CD4-positive, alpha-beta T cell treated with Interleukin-6 at 100 ng/mL for 8 hours (primary cell): ENCODE measurements around the gene FCRL5.

Source experiments
- DNase-seq: peaks from one replicate; pipeline ENCODE4 v3.0.0-alpha.2; 2020; ENCODE audit warnings: mixed read lengths, low spot score

Gene FCRL5

DNA sequence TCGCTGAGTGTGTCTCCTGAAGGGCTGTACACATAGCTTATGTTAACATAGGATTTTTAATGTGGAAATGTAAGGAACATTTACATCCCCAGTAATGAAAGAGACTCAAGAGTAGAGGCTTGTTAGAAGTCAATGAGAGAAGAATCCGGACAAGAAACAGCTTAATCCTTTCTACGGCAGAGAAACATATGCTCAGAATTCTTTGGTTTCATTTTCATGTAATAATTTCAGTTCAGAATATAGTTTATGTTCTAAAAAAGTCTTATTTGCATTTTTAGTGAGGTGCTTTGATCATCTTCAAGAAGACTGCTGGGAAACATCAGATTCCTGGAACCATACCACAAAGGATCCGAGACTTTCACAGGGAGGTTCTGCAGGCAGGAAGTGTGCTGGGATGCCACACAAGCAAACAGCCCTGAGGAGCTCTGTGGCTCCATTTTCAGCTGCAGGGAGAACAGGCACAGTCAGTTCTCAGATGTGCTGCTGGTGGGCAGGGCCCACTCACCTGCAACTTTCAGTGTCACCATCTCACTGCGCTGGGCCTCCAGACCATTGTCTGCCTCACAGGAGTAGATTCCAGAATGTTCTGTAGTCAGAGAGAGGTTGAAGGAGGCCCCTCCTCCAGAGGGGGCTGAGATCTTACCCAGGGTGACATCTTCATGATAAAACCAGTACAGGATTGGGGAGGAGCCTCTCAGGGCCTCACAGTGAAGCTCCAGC lies 28.4 kb downstream of the FCRL5 start:
- DNase-seq, result no peak

DNA sequence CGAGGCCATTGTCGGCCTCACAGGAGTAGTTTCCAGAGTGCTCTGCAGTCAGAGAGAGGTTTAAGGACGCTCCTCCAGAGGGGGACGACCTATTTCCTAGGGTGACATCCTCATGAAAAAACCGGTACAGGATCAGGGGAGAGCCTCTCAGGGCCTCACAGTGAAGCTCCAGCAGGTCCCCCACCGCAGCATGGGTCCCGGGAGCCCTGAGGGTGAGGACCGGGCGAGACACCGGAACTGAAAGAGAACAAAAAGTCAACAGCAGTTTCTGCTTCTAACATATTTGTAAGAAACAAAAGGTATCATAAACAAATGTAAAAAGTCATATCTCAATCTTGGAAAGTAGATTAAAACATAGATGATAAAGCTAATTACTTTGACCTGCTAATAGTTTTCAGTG lies 31.3 kb downstream of the FCRL5 start:
- no peak for DNase-seq

DNA sequence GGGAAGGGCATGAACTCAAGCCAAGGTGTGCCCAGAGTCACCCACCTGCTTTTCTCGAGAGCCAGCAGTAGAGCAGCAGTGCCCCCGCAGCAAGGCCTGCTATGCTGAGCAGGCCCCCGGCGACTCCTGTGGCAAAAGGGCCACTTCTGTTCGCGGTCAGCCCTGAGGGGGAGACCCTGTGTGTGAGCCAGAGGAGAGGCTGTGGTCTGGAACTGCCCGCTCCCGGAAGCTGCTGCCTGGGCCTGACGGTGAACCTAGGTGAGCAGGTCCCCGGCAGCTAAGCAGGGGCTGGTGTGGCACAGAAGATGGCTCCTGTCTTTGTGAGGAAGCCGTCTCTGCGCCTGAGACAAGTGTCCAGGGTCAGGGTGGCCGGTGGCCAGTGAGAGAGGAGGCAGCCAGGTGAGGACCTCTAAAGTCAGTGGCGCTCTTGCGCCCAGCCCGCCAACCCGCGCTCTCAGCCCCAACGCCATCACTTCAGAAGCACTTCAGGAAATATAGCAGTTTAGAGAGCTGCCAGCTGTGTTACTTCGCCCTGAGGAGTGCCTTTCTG lies 31.9 kb downstream of the FCRL5 start:
- no peak for DNase-seq

DNA sequence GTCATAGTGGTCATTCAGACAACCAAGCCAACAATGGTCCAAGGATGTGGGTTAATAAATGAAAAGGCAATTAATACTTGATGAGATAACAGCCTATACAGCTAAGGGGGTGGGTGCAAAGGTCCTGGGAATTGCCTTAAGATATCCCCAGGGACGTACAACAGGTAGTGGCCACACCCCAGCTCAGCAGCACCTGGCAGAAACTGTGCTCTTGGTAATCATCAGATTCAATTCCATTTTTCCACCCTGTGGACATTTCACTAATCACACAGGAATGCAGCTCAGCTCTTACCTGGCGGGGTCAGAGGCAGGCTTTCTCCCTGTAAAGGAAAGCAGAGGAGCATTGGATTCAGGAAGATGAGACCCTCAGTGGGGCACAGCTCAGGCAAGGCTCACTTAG lies 32.9 kb downstream of the FCRL5 start:
- DNase-seq, result no peak

DNA sequence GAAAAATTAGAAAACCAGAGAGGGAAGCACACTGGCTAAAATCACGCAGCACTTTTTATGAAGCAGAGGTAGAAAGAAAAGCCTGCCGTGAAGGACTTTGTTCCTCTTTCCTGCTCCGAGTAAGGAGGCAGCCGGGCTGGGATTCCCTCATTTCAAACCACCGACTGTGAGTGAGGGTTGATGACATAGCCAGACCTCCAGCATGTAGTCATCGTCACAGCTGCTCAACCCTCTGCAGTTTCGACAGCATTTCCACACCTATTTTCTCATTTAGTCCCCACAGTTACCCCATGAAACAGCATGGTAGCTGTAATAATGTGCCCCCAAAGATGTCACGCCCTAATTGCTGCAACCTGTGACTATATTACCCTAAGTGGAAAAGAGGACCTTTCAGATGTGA lies 35.3 kb downstream of the FCRL5 start:
- no peak for DNase-seq

DNA sequence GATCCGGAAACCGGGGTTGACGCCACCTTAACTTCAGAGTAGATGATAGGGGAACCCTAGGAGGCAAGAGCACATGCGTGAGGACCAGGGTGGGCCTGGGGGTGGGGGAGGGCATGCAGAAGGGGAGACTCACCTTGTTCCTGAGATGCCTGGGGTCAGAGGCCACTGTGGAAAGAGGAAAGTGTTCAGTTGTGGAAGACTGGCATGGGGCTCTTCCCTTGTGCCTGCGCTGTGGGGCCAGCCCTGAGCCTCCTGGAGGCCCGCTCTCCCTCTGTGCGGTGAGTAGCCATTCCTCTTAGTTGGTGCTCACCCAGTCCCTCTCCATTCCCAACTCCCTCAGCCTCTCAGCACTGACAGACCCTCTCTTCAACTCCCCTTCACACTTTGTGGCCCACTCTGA lies 36.6 kb downstream of the FCRL5 start:
- DNase-seq, result no peak

DNA sequence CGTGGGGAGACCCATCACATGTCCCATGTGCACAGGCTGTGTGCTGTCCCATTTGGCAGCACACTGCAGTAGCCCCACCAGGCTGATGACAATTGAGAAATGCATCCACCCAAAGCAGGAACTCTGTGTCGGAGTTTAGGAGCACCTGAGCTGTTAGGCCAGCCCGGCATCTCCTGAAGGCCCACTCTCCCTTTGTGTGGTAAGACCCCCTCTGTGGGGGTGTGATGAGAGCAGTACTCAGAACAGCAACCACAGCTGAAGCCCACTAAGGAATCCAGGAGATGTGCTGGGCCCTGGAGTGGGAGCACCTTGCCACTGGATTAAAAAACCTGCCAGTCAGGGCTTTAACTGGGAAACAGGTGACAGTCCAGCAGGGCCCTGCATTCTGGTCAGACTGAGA lies 37.2 kb downstream of the FCRL5 start:
- no peak for DNase-seq

DNA sequence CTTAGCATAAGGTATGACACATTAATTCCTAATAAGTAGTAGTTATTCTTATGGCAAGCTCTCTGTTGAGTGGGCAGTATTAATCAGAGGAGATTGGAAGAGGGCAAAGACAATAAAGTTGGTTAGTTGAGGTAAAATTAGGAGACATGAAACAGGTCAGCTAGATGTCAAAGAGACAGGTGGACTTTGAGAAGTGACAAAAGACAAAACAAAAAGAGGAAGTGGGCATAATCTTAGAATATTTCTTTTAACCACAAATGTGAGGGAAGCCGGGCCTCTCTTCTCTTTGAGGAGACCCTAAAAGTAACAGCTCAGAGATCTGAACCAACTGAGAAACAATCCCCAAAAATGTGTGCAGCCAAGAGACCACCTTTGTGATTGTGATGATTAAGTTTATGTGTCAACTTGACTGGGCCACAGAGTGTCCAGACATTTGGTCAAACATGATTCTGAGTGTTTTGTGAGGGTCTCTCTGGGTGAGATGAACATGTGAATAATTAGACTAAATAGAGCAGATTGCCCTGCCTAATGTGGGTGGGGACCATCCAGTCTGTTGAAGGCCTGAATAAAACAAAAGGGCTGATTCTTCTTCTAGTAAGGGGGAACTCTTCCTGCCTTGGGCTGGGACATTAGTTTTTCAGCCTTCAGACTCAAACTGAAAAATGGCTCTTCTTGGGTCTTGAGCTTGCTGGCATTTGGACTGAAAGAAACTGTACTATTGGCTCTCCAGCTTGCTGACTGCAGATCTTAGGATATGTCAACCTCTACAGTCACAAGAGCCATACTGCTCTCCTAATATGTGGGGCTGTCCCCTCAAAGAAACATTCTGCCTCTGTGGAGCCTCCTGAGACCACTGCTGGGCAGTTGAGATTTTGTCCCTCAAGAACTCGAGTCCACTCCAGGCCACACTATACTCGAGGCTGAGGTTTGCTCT lies 40.0 kb downstream of the FCRL5 start:
- DNase-seq, result no peak

DNA sequence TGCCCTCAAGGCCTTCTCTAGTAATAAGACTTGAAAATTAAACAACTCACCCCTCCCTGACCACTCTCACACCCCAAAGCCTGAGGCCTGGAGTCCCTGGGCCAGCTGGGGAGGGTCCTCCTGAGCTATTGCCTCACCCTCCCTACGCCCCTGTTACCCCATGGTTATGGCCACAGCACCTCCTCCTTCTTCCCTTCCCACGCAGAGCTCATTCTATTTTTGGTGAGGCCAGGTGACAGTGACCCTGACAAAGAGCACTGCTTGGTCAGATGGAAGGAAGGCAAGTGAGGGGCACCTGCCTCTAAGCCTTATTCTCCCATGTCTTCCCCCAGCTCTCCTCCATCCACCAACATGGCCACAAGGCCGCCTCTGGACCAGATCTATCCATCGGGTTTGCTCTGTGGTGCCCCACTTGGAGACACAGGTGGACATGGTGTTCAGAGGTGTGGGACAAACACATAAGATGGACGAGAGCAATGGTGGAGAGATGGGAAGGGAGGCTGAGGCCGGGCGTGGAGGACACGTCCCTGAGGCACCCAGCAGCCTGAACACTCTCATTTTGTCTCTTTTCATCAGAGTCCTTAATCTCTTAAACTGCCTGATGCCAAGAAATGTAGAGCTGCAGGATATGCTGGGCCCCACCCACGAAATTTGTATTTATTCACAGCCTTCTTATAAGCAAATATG lies 42.6 kb downstream of the FCRL5 start:
- DNase-seq, result no peak

DNA sequence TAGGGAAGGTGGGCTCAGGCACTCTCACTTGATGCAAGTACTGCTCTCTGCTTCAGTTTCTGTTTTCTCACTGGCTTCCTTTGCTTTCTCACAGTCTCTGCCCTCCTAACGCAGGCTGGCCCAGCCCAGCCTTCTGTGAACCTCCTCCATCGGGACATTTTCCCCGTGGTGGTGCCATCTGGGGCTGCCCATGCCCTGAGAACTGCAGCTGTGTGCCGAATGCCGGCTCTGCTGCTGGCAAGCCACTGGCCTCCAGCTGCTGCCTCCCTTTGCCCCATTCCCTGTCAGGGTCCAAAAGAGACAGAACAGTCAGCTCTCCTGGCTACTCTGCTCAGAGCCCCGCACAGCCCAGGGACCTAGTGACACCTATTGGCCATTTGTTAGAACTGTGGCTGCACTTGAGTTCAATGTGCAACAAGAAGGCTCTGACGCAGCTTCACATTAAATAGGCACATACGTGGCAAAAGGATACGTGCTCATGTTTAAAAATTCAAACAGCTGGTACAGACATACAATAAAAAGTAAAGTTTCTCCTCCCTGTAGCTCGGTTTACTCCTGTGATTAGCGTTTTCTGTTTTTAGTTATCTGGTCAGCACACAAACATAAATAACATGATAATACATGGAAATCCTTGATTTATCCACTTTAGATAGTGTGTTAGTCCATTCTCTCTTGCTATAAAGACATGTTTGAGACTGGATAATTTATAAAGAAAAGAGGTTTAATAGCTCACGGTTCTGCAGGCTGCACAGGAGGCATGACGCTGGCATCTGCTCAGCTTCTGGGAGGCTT lies 46.6 kb downstream of the FCRL5 start:
- DNase-seq, result peak; percentile 11

DNA sequence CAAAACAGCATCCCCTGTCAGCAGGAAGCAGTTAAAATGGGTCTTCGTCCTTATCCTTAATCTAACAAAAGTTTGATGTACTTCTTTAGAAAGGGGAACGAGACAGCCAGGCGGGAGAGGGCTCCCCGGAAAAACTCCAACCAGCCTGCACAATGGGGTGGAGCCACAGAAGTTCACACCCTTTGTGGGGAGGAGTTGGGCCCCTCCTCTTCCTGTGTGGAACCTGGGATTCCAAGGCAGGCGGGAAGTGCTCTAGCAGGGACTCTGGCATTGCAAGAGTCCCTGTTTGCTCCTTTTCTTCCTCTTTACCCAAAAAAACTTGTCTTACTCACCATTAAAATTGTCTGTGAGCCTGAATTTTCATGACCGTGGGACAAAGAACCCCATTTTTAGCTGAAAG lies 47.7 kb downstream of the FCRL5 start:
- no peak for DNase-seq

DNA sequence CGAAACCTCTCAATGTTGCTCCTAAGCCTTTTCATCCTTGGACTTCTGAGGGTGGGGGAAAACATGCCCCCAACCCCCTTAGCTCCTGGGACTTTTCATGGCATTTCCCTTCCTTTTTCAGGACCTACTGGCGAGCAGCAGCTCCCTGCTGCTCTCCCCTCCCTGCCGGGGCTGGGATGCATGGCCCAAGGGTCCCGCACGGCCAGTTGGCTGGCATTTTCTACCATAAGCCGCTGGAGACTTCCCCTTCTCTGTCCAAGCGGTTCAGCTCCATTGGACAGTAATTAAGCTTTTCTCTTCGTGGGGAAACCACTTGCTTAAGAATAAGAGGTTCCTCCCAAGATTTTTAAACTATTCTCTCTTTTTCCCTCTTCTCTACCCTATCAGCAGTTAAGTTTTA lies 52.8 kb downstream of the FCRL5 start:
- no peak for DNase-seq

DNA sequence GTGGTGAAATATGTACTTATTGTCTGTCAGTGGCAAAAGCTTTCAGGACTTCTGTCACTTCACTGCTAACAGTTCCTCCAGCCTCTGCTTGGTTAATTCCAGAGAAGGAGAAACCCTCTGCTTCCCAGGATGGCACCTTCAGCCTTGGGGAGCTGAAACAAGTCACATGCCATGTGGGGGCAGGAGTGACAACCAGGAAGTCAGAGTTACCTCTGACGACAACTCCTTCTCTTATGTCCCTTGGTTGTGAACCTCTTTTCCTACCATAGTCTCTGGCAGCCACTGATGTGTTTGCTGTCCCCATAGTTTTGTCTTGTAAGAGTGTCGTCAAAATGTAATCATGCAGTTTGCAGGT lies 53.6 kb downstream of the FCRL5 start:
- no peak for DNase-seq

DNA sequence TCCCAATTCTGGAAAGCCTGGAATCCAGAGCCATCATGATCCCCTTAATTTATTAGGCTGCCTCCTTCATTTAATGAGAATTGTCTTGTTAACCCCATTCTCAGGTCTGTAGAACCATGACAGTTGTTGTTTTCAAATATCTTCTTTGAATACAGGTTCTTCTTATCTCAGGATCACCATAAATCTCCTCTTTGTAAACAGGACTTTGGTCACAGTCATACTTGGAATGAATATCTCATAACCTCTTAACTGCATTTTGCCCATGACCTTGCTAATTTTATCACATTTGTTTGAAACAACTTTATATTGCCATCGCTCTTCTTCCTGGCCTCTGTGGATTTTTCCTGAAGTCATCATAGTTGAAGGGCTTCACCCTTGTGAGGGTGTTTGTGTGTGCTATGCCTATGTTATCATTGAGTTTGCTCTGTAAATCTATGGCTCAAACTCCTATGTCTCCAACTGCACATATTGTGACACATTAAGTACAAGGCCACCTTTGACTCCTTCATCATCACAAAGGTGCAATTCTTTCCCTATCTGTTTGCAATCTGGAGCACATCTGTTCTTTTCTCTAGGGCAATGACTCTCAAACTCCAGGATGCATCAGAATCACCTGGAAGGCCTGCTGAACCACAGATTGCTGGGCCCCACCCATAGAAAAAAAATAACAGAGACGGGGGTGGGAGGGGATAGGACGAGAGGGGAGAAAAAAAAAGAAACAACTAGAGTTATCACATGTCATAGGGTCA lies 54.2 kb downstream of the FCRL5 start:
- DNase-seq, result no peak

DNA sequence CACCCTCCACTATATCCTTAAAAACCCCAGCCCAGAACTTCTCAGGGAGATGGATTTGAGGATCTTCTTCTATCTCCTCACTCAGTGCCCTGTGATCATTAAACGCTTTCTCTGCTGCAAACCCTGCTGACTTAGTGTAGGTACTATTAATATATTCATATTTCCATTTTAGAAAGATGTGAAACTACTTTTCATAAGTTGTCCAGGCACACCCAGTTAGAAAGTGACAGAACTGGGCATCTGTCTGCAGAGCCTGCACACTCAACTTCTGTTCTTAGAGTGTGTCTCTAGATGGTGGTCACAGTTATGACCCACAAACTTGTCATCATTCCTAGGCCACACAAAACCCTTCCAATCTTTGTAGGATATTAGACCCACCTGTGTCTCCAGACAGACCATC lies 55.0 kb downstream of the FCRL5 start:
- DNase-seq, result no peak

DNA sequence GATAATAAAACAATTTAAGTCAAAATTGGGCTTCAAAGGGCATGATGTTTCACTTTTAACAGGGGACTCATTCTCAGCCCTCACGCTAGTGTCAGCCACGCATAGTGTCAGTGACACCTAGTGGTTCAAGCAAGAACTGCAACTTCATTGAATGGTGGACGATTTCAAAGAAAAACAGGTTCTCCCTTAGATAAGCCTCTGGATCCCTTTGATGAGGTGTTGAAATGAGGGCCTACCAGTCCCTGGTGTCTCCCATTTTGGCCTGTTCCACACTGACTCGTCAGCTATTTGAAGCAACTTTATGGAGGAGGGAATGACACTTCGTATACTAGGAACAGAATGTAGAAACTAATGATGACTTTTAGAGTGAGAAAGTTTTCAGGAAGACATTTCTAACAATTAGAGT lies 56.2 kb downstream of the FCRL5 start:
- DNase-seq, result peak; percentile 22

DNA sequence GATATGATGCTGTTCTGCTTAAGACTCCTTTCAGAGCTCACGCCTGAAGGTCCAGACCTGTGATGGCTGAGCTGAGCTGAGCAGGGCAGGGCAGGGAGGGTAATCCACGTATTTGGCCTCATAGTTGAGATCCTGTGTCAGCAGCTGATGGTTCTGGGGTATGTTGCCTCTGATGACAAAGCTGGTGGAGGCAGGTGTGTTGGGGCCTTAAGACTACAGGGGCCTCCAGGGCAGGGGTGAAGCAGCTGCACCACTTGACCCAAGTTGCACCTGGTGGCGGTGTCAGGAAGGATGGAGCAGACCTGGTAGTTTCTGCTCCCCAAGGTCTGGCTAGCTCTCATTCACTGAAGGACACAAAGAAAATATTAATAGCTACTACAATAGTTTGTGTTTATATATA lies 57.0 kb downstream of the FCRL5 start:
- no peak for DNase-seq

DNA sequence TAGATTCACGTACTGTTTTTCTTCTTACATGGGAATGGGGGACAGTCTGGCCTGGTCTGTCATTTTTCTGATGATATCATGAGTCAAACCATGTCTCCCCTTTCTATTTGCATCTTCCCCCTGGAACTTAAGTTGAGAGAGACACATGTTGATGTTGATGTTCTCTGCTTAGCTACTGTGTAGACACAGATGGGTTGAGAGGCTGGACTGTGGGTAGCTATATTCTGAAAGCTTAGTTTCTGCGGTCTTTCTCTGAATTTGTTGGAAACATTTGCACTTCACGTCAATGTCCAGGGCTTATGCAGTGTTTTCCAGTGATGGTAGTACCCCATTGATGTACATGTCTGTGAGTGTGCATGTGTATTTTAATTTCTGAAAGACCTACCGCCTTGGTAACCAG lies 58.2 kb downstream of the FCRL5 start:
- no peak for DNase-seq

DNA sequence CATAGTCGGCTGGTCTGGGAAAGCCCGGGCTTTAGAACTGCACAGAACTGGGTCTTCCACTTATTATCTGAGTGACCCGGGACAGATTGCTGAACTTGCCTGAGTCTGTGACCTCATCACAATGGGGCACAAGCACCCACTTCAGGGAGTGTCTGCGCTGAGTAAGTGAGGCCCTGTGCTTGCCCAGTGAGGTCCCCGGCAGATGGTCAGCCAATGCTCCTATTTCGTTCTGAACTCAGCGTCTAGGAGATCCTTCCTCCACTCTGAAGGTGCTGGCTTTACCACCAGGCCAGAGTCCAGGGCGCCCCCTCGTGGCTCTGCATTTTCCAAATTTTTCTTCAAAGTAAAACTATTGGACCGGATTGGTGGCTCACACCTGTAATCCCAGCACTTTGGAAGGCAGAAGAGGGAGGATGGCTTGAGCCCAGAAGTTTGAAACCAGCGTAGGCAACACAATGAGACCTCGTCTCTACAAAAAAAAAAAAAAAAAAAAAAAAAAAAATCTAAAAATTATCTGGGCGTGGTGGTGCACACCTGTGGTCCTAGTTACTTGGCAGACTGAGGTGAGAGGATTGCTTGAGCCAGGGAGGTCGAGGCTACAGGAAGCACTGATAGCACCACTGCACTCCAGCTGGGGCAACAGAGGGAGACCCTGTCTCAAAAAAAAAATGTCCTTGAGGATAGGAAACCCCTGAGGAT lies 61.7 kb downstream of the FCRL5 start:
- peak; percentile 21 for DNase-seq

DNA sequence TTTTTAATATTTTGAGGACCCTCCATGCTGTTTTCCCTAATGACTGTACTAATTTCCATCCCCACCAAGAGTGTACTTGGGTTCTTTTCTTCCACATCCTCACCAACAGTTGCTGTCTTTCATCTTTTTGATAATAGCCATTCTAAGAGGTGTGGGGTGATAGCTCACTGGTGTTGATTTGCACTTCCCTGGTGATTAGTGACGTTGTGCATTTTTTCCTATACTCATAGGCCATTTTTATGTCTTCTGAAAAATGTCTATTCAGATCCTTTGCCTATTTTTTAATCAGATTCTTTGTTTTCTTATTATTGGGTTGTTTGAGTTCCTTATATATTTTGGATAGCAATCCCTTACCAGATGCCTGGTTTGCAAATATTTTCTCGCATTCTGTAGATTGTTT lies 64.2 kb downstream of the FCRL5 start:
- no peak for DNase-seq

DNA sequence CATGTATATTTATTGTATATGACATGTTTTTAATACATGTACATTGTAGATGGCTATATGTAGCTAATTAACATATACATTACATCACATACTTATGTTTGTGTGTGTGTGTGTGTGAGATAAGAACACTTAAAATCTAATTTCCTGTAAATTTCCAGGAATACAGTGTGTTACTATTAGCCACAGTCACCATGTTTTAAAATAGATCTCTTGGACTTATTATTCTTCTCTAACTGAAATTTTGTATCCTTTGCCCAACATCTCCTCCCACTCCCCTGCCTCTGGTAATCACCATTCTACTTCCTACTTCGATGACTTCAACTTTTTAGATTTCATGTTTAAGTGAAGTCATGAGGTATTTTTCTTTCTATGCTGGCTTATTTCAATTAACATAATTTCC lies 64.8 kb downstream of the FCRL5 start:
- DNase-seq, result no peak
